SK-N-MC (cell line): ENCODE results near the gene KAZN.

Experiments
- EZH2 ChIP-seq: fragments of 200-600 bp; sonication (generic); IDR thresholded peaks from one replicate; pipeline ENCODE4 v1.6.1; 2017; ENCODE audit warnings: antibody characterized with exemption
- FOXP2 ChIP-seq: optimal IDR thresholded peaks from 2 replicates; pipeline ENCODE3; 2011; ENCODE audit warnings: mild to moderate bottlenecking, moderate library complexity; ENCODE audit not compliant: insufficient read depth; ENCODE audit errors: extremely low read length, control extremely low read depth
- POLR2AphosphoS5 ChIP-seq: IDR thresholded peaks from 2 replicates; pipeline ENCODE4 v1.6.1; 2012; ENCODE audit warnings: mild to moderate bottlenecking, low read depth, low read length, borderline replicate concordance

DNA sequence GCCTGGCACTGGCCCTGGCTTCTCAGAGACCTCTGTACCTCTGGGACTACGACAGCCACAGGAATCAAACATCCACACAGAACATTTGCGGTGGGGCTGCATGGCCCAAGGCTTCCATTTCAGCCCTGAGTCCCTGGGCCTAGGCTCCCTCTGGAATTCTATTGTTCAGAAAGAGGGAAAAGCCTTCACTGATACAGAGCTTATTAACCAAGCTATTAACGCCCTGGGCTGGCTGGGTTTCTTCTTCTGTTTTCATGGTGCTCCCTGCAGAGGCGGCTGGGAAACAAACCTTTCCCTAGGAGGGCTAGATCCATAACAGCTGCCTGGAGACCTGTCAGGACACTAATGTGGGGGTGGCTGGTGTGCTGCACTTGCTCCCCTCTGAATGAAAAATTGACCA, 88.2 kb downstream of the KAZN start:
- TF ChIP-seq POLR2AphosphoS5 (no peak), EZH2 (no peak), FOXP2 (no peak)
